GM12878 (cell line): ENCODE results near the gene LDOC1. TPM values are rescaled to one million over a fixed set of nuclear protein-coding genes. Genes with fewer than 3 reads are reported as not detected.

Experiments used
- ATAC-seq: fragments of 200-7000 bp; cut with Tn5 transposase; 3 replicates; pipeline ENCODE4 v1.9.1; 2020; ENCODE audit warnings: mild to moderate bottlenecking, moderate library complexity
- BruUV-seq: library from RNA; stranded (reverse); fragments of 400-500 nt; replicated peaks from 2 replicates; lab custom pipeline; 2021; lab: Mats Ljungman, UMichigan
- CTCF ChIA-PET: fragments of 300-600 bp; sonication (Branson Sonifier 250); formaldehyde crosslinking; extraction: SDS; loops from one replicate; lab custom pipeline; 2021; ENCODE audit warnings: inconsistent platforms; lab: Yijun Ruan, JAX
- POLR2A ChIA-PET: fragments of 350-600 bp; formaldehyde crosslinking; extraction: SDS; loops from one replicate; lab custom pipeline; 2021; ENCODE audit warnings: inconsistent platforms; lab: Charles Lee
- RAD21 ChIA-PET: fragments of 300-600 bp; sonication (Branson Sonifier 250); formaldehyde crosslinking; loops from one replicate; lab custom pipeline; 2023; ENCODE audit warnings: antibody characterized with exemption; ENCODE audit not compliant: unreplicated experiment; lab: Charles Lee
- SMC1A ChIA-PET: fragments of 300-600 bp; sonication (Branson Sonifier 250); formaldehyde crosslinking; loops from one replicate; lab custom pipeline; 2023; ENCODE audit not compliant: unreplicated experiment, uncharacterized antibody; lab: Charles Lee
- DNase-seq: peaks from one replicate; pipeline ENCODE4 v3.0.0-alpha.2; 2011; ENCODE audit warnings: low read depth, low spot score
- FAIRE-seq: peaks from 3 replicates; lab custom pipeline; 2011; peaks lifted over from hg19 to GRCh38; lab: Jason Lieb, UNC
- H2AFZ ChIP-seq: 2 replicates; pipeline ENCODE4 v1.6.0; 2011; ENCODE audit warnings: low read depth, low read length, control low read depth; ENCODE audit not compliant: control insufficient read depth
- H3K27ac ChIP-seq: 2 replicates; pipeline ENCODE4 v1.5.1; 2011; ENCODE audit warnings: control low read depth; ENCODE audit not compliant: control insufficient read depth, insufficient read depth
- H3K27me3 ChIP-seq, 2 experiments: replicated peaks in 1 of 2; 2 replicates each; pipeline versions ENCODE4 v1.6.0 to v1.6.1; 2011; ENCODE audit warnings: low read length in 1 of 2; ENCODE audit not compliant: control insufficient read depth in 2 of 2, insufficient read depth in 2 of 2
- H3K36me3 ChIP-seq, 2 experiments: 2 replicates each; pipeline ENCODE4 v1.5.1; 2011; ENCODE audit warnings: low read length in 1 of 2; ENCODE audit not compliant: control insufficient read depth in 2 of 2, insufficient read depth in 2 of 2
- H3K4me1 ChIP-seq: 2 replicates; pipeline ENCODE4 v1.6.1; 2011; ENCODE audit warnings: mild to moderate bottlenecking, low read length, moderate library complexity, mixed read lengths; ENCODE audit not compliant: control insufficient read depth, insufficient read depth
- H3K4me2 ChIP-seq: 2 replicates; pipeline ENCODE4 v1.6.0; 2011; ENCODE audit warnings: control low read depth; ENCODE audit not compliant: control insufficient read depth, insufficient read depth
- H3K4me3 ChIP-seq: fragments of 200-600 bp; sonication (generic); 2 replicates; pipeline ENCODE4 v1.5.1; 2016
- H3K79me2 ChIP-seq: 2 replicates; pipeline ENCODE4 v1.6.0; 2011; ENCODE audit warnings: low read length; ENCODE audit not compliant: control insufficient read depth, insufficient read depth
- H3K9ac ChIP-seq: 2 replicates; pipeline ENCODE4 v1.8.0; 2011; ENCODE audit warnings: low read length, control low read depth, mixed read lengths; ENCODE audit not compliant: control insufficient read depth, insufficient read depth
- H3K9me3 ChIP-seq: replicated peaks from 3 replicates; pipeline ENCODE4 v1.5.1; 2011; ENCODE audit warnings: mild to moderate bottlenecking, low read length; ENCODE audit not compliant: control insufficient read depth, insufficient read depth
- H4K20me1 ChIP-seq: 2 replicates; pipeline ENCODE4 v1.6.0; 2011; ENCODE audit not compliant: control insufficient read depth, insufficient read depth
- ATF7 ChIP-seq: fragments of 450-650 bp; IDR thresholded peaks from 2 replicates; pipeline ENCODE4 v1.6.1; 2016; ENCODE audit warnings: low read depth, mild to moderate bottlenecking
- CHD2 ChIP-seq: IDR thresholded peaks from 2 replicates; pipeline ENCODE4 v1.6.1; 2011; ENCODE audit warnings: low read depth, low read length, improper control_type of control experiment, borderline replicate concordance
- CREB1 ChIP-seq: IDR thresholded peaks from 2 replicates; pipeline ENCODE4 v1.6.1; 2012; ENCODE audit warnings: low read depth, mild to moderate bottlenecking, inconsistent platforms
- GABPA ChIP-seq: IDR thresholded peaks from 2 replicates; pipeline ENCODE4 v1.6.1; 2014; ENCODE audit warnings: antibody characterized with exemption, low read depth, mild to moderate bottlenecking, inconsistent platforms
- HCFC1 ChIP-seq: fragments of 150-350 bp; IDR thresholded peaks from 2 replicates; pipeline ENCODE4 v1.6.1; 2014; ENCODE audit warnings: low read length
- MEF2A ChIP-seq: IDR thresholded peaks from 2 replicates; pipeline ENCODE4 v1.6.1; 2011; ENCODE audit warnings: low read depth, mild to moderate bottlenecking, low read length, moderate library complexity; ENCODE audit not compliant: insufficient read depth
- MTA2 ChIP-seq: fragments of 450-650 bp; IDR thresholded peaks from 2 replicates; pipeline ENCODE4 v1.6.1; 2016; ENCODE audit warnings: low read depth, mild to moderate bottlenecking, moderate library complexity
- POLR2AphosphoS5 ChIP-seq: IDR thresholded peaks from 2 replicates; pipeline ENCODE4 v1.6.1; 2011; ENCODE audit warnings: mild to moderate bottlenecking, low read length, inconsistent platforms
- POU2F2 ChIP-seq: IDR thresholded peaks from 3 replicates; pipeline ENCODE4 v1.6.1; 2011; ENCODE audit warnings: low read depth, mild to moderate bottlenecking, low read length, borderline replicate concordance
- RFX5 ChIP-seq: IDR thresholded peaks from 2 replicates; pipeline ENCODE4 v1.6.1; 2011; ENCODE audit warnings: low read depth, low read length, improper control_type of control experiment
- RUNX3 ChIP-seq: IDR thresholded peaks from 2 replicates; pipeline ENCODE4 v1.6.1; 2012; ENCODE audit warnings: low read length, inconsistent platforms
- WGBS: methylation state at CpG from one replicate; pipeline ENCODE4 v1.1.6; 2016; ENCODE audit warnings: low lambda C conversion rate; ENCODE audit not compliant: insufficient replicate concordance, insufficient coverage; ENCODE audit errors: missing lambda C conversion rate; 5-methylcytosine and 5-hydroxymethylcytosine counted together
- in situ Hi-C: fragments of 300-500 bp; cut with MboI; formaldehyde crosslinking; loops from 9 replicates; pipeline ENCODE4 v1.14.3; 2018; ENCODE audit warnings: mixed read lengths
- intact Hi-C: fragments of 100-400 bp; cut with micrococcal nuclease; formaldehyde crosslinking; loops from one replicate; pipeline ENCODE4 v1.14.2; 2022; ENCODE audit not compliant: unreplicated experiment
- polyA plus RNA-seq, 11 experiments: library from polyadenylated mRNA; depleted of rRNA in 4 of 11; unstranded in 6 of 11; stranded (reverse) in 5 of 11; fragments of >200 nt; fragmentation: Nextera tagmentation in 4 of 11; fragmentation: Illumina TruSeq in 1 of 11; extraction: Ambion mirVana in 4 of 11; extraction: Trizol in 1 of 11; gene quantifications; 1 replicate in 1 of 11; 2 replicates in 10 of 11; pipeline versions ENCODE4 v1.2.1 to v1.2.3, GENCODE V29; 2011 to 2016; ENCODE audit warnings: inconsistent platforms in 2 of 11, missing spikeins in 2 of 11, low read depth in 1 of 11
- total RNA-seq, 4 experiments: library from RNA; depleted of rRNA in 3 of 4; stranded (reverse); fragments of >200 nt in 3 of 4; fragmentation: Illumina TruSeq in 1 of 4; extraction: Trizol in 1 of 4; gene quantifications; 2 replicates each; pipeline versions ENCODE4 v1.2.1 to v1.2.3, GENCODE V29; 2013 to 2021
- TF ChIP-seq, protein P1 (sequence below): fragments of 450-650 bp; IDR thresholded peaks from 2 replicates; pipeline ENCODE4 v1.6.1; 2017; ENCODE audit warnings: mild to moderate bottlenecking, moderate library complexity
- TF ChIP-seq, protein P2 (sequence below): IDR thresholded peaks from 2 replicates; pipeline ENCODE4 v1.6.1; 2011; ENCODE audit warnings: mild to moderate bottlenecking, low read depth, low read length, moderate library complexity; ENCODE audit not compliant: insufficient replicate concordance
- TF ChIP-seq, protein P3 (sequence below): fragments of 450-650 bp; formaldehyde crosslinking; IDR thresholded peaks from 2 replicates; pipeline ENCODE4 v1.5.0; 2022; ENCODE audit warnings: mild to moderate bottlenecking, missing genetic modification characterization

The LDOC1 gene
- total and polyA plus RNA-seq, 10 of the 15 experiments (the other 5 are each of a cell fraction or from before 2014, with no cell fraction given), result 0.04 to 0.28 (median 0.11) TPM; not detected in 7

DNA sequence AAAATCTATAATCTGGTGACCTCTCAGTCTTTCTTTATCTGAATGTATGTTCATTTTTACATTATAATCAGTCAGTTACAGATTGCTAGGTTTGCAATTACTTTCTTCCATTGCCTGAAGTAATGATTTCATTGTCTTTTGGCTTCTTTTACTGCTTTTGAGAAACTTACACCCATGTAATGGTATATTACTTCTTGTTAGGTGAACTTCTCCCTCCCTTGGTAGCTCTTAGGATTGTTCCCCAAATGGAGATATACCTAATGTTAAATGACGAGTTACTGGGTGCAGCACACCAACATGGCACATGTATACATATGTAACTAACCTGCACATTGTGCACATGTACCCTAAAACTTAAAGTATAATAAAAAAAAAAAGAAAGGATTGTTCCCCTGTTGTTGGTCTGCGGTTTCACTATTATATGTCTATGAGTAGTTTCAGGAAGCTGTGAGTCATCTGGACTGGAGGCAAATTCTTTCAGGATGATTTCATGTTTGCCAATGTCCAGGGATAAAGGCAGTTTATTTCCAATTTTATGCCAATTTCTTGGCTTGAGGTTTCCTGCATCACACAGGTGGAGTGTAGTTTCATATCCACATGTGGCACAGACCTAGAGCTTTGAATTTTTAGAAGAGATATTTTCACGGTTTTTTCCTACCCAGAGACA lies 43.5 kb upstream of the LDOC1 start (continued):
- TF ChIP-seq, protein P1, sequence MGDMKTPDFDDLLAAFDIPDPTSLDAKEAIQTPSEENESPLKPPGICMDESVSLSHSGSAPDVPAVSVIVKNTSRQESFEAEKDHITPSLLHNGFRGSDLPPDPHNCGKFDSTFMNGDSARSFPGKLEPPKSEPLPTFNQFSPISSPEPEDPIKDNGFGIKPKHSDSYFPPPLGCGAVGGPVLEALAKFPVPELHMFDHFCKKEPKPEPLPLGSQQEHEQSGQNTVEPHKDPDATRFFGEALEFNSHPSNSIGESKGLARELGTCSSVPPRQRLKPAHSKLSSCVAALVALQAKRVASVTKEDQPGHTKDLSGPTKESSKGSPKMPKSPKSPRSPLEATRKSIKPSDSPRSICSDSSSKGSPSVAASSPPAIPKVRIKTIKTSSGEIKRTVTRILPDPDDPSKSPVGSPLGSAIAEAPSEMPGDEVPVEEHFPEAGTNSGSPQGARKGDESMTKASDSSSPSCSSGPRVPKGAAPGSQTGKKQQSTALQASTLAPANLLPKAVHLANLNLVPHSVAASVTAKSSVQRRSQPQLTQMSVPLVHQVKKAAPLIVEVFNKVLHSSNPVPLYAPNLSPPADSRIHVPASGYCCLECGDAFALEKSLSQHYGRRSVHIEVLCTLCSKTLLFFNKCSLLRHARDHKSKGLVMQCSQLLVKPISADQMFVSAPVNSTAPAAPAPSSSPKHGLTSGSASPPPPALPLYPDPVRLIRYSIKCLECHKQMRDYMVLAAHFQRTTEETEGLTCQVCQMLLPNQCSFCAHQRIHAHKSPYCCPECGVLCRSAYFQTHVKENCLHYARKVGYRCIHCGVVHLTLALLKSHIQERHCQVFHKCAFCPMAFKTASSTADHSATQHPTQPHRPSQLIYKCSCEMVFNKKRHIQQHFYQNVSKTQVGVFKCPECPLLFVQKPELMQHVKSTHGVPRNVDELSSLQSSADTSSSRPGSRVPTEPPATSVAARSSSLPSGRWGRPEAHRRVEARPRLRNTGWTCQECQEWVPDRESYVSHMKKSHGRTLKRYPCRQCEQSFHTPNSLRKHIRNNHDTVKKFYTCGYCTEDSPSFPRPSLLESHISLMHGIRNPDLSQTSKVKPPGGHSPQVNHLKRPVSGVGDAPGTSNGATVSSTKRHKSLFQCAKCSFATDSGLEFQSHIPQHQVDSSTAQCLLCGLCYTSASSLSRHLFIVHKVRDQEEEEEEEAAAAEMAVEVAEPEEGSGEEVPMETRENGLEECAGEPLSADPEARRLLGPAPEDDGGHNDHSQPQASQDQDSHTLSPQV, result no peak
- TF ChIP-seq, all 136 proteins: peak for 0

DNA sequence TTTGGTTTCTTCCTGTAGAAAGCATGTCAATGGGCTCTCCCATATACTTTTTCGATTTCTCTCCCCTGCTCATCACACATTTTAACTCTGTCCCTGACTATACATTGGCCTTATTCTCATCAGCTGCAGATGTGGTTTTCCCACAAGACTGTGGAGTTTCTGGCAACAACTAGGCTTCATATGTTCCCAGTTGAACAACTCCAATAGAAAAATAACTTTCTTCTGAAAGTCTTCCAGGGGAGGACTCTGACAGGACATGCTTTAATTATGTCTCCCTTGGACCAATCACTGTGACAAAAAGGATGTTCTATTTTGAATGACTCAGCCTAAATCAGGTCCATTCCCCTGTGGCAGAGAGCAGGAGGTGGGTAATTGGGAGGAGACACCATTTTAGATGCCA lies 37.3 kb upstream of the LDOC1 start:
- Histone ChIP-seq H3K9ac (no peak overlapping the region), H3K79me2 (no peaks in the 10 kb centered on the region), H3K4me2 (no peak overlapping the region), H3K4me3 (no peak overlapping the region), H4K20me1 (no peaks in the 10 kb centered on the region), H3K4me1 (no peaks in the 10 kb centered on the region), H2AFZ (no peak overlapping the region), H3K27me3 (no peaks in the 10 kb centered on the region), H3K36me3 (no peaks in the 10 kb centered on the region), H3K27ac (no peak overlapping the region), H3K9me3 (no peaks in the 10 kb centered on the region)
- no TSS peak for BruUV-seq
- ChIA-PET RAD21 (no interaction called here), POLR2A (no interaction called here), SMC1A (no interaction called here), CTCF (no interaction called here)
- DNase-seq, result no peak
- 5% methylated on average over 1 of the region's 1 CpG for WGBS
- no peak for ATAC-seq
- in situ Hi-C loops, result no loop called here
- FAIRE-seq, result no peak
- intact Hi-C loops, result no loop called here
- TF ChIP-seq ATF7 (no peak), POLR2AphosphoS5 (no peak), MEF2A (no peak), MTA2 (no peak), GABPA (no peak), CHD2 (no peak), HCFC1 (no peak), RUNX3 (no peak), RFX5 (no peak), CREB1 (no peak), POU2F2 (no peak)
- TF ChIP-seq, protein P2, sequence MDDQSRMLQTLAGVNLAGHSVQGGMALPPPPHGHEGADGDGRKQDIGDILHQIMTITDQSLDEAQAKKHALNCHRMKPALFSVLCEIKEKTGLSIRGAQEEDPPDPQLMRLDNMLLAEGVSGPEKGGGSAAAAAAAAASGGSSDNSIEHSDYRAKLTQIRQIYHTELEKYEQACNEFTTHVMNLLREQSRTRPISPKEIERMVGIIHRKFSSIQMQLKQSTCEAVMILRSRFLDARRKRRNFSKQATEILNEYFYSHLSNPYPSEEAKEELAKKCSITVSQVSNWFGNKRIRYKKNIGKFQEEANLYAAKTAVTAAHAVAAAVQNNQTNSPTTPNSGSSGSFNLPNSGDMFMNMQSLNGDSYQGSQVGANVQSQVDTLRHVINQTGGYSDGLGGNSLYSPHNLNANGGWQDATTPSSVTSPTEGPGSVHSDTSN, result no peak
- TF ChIP-seq, protein P3, sequence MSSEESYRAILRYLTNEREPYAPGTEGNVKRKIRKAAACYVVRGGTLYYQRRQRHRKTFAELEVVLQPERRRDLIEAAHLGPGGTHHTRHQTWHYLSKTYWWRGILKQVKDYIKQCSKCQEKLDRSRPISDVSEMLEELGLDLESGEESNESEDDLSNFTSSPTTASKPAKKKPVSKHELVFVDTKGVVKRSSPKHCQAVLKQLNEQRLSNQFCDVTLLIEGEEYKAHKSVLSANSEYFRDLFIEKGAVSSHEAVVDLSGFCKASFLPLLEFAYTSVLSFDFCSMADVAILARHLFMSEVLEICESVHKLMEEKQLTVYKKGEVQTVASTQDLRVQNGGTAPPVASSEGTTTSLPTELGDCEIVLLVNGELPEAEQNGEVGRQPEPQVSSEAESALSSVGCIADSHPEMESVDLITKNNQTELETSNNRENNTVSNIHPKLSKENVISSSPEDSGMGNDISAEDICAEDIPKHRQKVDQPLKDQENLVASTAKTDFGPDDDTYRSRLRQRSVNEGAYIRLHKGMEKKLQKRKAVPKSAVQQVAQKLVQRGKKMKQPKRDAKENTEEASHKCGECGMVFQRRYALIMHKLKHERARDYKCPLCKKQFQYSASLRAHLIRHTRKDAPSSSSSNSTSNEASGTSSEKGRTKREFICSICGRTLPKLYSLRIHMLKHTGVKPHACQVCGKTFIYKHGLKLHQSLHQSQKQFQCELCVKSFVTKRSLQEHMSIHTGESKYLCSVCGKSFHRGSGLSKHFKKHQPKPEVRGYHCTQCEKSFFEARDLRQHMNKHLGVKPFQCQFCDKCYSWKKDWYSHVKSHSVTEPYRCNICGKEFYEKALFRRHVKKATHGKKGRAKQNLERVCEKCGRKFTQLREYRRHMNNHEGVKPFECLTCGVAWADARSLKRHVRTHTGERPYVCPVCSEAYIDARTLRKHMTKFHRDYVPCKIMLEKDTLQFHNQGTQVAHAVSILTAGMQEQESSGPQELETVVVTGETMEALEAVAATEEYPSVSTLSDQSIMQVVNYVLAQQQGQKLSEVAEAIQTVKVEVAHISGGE (CRISPR knock-in tag), result no peak
